GM21737 (cell line): ENCODE measurements around the gene FNDC7.
"Not testable (repeated sequence)": the region's sequence is repeated elsewhere in the genome, so short reads cannot be mapped to it uniquely, and the experiment has no call there.

ENCODE experiments used
- ATAC-seq: cut with Tn5 transposase; IDR thresholded peaks from one replicate; pipeline ENCODE4 v1.9.1; 2021; ENCODE audit warnings: mild to moderate bottlenecking, moderate library complexity; ENCODE audit not compliant: unreplicated experiment

FNDC7 gene

DNA sequence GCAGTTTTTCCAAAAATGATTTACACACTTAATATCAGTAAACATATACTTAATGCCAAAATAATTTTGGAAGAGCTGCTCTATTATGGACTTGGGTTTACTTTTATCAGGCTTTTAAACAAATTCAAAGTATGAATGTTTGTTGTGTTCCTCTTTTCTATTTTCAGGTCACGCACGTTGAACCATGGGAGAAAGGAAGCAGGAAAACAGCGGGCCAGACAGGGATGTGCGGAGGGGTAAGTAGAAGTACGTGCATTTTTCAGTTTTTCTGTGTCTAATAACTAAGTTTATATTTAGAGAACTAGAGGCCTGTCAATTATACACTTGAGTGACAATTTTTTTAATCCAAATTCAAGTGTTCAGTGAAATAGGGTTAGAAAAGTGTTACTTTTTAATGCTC is 17.2 kb upstream of the FNDC7 start:
- no peak for ATAC-seq

DNA sequence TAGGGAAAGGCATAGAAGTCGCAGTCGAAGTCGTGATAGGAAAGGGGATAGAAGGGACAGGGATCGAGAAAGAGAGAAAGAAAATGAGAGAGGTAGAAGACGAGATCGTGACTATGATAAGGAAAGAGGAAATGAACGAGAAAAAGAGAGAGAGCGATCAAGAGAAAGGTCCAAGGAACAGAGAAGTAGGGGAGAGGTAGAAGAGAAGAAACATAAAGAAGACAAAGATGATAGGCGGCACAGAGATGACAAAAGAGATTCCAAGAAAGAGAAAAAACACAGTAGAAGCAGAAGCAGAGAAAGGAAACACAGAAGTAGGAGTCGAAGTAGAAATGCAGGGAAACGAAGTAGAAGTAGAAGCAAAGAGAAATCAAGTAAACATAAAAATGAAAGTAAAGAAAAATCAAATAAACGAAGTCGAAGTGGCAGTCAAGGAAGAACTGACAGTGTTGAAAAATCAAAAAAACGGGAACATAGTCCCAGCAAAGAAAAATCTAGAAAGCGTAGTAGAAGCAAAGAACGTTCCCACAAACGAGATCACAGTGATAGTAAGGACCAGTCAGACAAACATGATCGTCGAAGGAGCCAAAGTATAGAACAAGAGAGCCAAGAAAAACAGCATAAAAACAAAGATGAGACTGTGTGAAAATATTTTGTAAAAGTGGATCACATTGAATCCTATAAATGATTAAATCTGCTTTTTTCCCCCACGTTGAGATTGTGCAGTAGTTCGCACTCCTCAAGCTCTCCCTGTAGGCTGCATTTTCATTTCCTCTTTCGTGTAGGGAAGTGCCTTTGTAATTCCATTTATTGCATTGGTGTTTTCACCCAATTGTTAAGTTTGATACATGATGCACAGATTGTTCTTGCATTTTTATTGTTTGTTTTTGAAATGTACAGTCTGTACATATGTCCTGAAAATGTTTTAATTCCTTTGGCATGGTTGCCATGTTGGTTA is 13.1 kb upstream of the FNDC7 start:
- ATAC-seq, result no peak

DNA sequence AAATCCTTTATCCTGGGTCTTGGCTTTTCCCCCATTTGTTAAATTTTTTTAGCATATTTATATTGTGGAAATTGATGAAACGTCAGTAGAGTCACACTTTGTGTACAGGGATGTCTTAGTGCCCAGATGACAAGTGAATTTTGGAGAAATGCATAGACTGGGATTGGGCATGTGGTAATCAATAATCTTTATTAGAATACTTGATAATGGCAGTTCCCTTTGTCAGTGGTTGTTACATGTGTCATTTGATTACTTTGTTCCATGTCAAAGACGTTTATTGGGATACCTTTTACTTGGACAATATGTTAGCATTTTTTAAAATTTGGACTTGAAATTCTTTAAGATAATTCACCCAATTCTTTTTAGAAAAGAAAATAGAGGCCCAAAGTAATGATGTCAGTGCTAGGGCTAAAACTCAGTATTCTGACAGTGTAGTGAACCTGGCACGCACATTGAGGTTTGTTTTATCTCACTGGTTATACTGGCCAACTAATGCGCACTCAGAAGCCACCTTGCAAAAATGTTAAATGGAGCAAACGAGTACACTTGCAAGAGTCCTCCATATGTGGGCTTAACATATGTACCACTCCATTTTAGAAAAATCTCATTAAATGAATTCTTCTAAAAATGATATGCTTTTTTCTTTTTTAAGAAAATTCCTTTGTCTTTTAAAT is 11.4 kb upstream of the FNDC7 start:
- ATAC-seq, result no peak

- not testable (repeated sequence) for ATAC-seq
Measured at GRCh38 chr1:108702109-108702508, 10.6 kb upstream of the FNDC7 start.

DNA sequence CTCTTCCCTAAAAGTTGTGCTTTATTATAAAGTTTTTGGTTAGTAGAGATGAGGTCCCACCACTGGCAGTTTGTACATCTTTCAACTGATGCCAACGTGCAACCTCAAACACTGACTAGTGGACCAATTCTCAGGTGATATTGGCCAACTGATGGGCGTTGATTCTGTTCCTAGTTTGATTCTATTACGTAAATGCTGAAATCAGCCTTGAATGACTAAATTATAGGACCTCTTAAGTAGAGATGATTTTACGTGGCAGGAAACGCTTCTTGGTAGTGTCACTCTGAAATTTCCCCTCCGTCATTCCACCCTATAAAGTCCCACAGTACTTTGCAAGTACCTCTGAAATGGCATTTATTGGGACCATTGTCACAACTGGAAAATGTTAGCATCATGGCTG is 8.8 kb upstream of the FNDC7 start:
- ATAC-seq, result no peak

DNA sequence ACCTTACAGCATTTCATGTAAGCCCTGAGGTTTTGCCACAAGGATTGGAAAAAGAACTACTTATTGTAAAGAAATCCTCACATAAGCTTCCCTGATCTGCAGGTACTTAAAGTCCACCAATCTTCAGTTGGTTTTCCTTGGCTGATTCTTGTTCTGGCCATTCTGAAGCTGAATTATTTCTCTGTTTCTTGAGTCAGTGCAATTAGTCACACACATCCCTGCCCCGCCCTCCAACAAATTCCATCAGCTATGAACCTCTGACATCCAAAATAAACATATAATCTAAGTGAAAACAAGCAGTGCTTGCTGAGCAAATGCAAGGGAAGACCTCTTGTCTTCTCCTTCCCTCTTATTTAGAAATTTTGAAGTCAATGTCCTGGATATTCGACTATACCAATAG is 8.2 kb upstream of the FNDC7 start:
- ATAC-seq, result no peak

DNA sequence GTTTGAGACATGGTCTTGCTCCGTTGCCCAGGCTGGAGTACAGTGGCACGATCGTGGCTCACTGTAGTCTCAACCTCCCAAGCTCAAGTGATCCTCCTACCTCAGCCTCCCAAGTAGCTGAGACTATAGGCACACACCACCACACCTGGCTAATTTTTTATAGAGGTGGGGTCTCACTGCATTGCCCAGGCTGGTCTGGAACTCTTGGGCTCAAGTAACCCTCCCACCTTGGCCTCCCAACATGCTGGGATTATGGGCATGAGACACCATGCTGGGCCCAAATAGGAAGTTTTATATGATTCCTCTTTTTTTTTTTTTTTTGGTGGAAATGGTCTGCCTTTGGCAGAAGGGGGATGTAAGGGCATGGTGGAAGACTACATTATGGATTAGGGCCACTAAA is 6.1 kb upstream of the FNDC7 start:
- ATAC-seq, result no peak

- no peak for ATAC-seq
Measured at GRCh38 chr1:108708691-108709660, 3.7 kb upstream of the FNDC7 start.

GRCh38 chr1:108715932-108716331 is 3.2 kb downstream of the FNDC7 start:
- ATAC-seq, result no peak

GRCh38 chr1:108716437-108717230 is 3.9 kb downstream of the FNDC7 start:
- no peak for ATAC-seq

DNA sequence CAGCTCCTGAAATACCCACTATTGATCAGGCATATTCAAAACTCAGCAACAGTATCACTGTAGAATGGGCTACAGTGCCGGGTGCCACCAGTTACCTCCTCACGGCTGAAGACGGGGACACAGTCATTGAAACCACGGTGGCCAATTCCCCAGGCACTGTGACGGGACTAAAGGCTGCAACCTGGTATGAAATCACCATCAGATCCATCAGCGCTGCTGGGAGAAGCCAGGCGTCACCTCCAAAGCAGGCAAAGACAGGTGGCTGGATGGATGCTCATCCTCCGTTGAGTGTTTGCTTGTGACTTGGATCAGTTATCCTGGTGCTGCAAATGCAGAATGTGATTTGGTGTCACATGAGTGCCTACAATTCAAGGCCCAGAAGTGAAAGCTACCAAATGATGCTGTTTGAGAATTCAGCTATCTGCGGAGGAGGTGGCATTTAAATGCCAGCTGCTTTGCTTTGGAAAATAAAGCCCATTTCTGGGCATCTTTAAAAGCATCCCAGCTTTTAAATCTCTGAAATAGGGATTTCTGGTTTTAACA is 5.1 kb downstream of the FNDC7 start:
- ATAC-seq, result no peak

- no peak for ATAC-seq
Measured at GRCh38 chr1:108718927-108719655, 6.4 kb downstream of the FNDC7 start.

DNA sequence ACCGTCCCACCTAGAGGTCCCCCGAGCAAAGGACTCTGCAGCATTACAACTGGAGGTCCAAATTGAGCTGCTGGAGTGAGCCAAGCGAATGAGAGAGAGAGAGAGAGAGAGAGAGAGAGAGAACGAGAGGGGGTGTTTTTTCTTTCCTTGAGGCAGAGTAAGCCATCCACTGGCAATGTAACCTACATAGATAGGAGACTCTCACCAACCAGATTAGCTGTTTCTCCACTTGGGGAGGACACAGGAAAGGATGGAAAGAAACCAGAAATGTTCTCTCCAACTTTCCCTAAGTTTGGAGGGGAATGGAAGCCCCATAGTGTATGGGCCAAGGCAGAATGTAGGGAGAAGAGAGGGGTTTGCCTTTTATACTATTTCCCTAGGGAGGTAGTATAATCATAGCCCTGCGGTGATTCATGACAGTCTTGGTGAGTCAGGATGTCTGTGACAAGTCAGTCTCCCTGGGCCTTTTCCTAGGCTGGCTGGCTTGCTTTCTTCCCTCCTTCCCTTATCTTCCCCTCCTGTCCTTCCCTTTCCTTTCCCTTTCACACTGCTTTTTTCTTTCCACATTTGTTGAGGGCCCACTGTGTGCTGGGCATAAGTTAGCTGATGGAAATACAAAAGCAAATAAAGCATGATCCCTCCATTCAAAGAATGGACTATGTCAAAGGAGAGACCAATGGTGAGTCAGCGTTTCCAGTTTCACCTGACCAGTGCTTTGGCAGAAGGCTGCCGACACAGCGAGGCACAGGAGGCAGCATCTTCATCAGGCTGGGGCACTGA is 7.1 kb downstream of the FNDC7 start:
- ATAC-seq, result no peak

GRCh38 chr1:108722292-108722691 is 9.6 kb downstream of the FNDC7 start:
- ATAC-seq, result no peak

GRCh38 chr1:108725906-108726305 is 13.2 kb downstream of the FNDC7 start:
- ATAC-seq, result no peak

DNA sequence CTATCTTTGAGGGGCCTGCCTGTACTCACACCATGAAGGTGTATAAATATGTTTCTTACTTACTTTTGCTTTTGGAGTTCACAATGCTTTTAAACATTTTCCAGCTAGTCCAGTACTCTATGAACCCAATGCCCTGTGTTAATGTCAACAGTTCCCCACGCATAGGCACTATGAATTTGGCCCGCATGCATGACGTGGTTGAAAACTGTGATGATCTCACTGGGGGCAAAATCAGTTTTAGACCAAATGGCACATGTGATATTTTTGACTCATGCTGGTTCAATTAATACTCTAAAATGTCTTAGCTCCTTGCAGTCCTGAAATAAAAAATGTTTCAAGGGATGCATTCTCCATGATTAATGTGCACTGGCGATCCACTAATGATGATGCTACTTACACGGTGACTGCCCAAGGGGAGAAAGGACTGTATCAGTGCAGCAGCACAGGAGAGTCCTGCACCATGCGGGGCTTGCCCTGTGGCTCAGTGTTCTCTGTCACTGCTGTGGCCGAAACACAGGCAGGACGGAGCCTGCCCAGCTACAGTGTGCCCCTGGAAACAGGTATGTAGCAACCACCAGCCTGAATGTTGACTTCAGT is 15.7 kb downstream of the FNDC7 start:
- ATAC-seq, result no peak

GRCh38 chr1:108729481-108729880 is 16.8 kb downstream of the FNDC7 start:
- no peak for ATAC-seq

DNA sequence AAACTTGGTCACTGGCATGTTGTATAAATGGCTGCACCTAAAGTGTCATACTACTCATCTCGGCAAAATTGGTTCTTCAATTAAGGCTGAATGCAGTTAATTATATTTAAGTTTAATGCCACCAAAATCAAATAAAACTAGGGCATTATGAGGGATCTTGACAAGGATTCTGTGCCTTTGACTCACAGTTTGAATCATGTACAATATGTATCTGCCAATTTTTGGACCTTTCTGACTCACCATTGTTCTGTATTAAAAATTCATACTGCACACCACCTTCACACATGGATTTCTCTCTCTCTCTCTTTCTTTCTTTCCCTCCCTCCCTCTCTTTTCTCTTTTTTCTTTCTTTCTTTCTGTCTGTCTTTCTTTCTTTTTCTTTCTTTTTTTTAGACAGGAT is 19.7 kb downstream of the FNDC7 start:
- no peak for ATAC-seq
